CD4-positive, alpha-beta T cell treated with Interleukin-1 beta for 1 hour (primary cell): Measurements from ENCODE around the gene RRP9.
"Not testable (repeated sequence)": the region's sequence is repeated elsewhere in the genome, so short reads cannot be mapped to it uniquely, and the experiment has no call there.

Experiments used
- DNase-seq, 2 donors: peaks; one replicate each; pipeline ENCODE4 v3.0.0-alpha.2; 2020 to 2022

The RRP9 gene

GRCh38 chr3:51937014-51937413 is 4.7 kb downstream of the RRP9 start:
- DNase-seq = no peak

- DNase-seq = no peak
These were observed 5.6 kb downstream of the RRP9 start for GRCh38 chr3:51935886-51936755.

GRCh38 chr3:51934991-51935885 is 6.5 kb downstream of the RRP9 start:
- DNase-seq = no peak

- DNase-seq = no peak
These were observed 7.4 kb downstream of the RRP9 start for GRCh38 chr3:51934139-51934850.

GRCh38 chr3:51933471-51934138 is 8.1 kb downstream of the RRP9 start:
- no peak for DNase-seq

- no peak for DNase-seq
These were observed 9.0 kb downstream of the RRP9 start for GRCh38 chr3:51932471-51933370.

GRCh38 chr3:51931756-51932155 is 9.9 kb downstream of the RRP9 start:
- no peak for DNase-seq

GRCh38 chr3:51930439-51930838 is 11.3 kb downstream of the RRP9 start:
- no peak for DNase-seq

- DNase-seq = no peak
These were observed 12.2 kb downstream of the RRP9 start for GRCh38 chr3:51929420-51930003.

- DNase-seq = not testable (repeated sequence)
These were observed 12.7 kb downstream of the RRP9 start for GRCh38 chr3:51928981-51929380.

- DNase-seq = no peak
These were observed 13.3 kb downstream of the RRP9 start for GRCh38 chr3:51928438-51928837.

GRCh38 chr3:51927061-51927977 is 14.4 kb downstream of the RRP9 start:
- no peak for DNase-seq

GRCh38 chr3:51921081-51921578 is 20.6 kb downstream of the RRP9 start:
- DNase-seq = no peak

- DNase-seq = no peak
These were observed 25.3 kb downstream of the RRP9 start for GRCh38 chr3:51916418-51916817.

GRCh38 chr3:51908026-51908425 is 33.7 kb downstream of the RRP9 start:
- DNase-seq = no peak

GRCh38 chr3:51904034-51904823 is 37.5 kb downstream of the RRP9 start:
- DNase-seq = no peak

- DNase-seq = not testable (repeated sequence)
These were observed 39.3 kb downstream of the RRP9 start for GRCh38 chr3:51902361-51902760.

GRCh38 chr3:51900043-51900442 is 41.7 kb downstream of the RRP9 start:
- not testable (repeated sequence) for DNase-seq

GRCh38 chr3:51897391-51897790 is 44.3 kb downstream of the RRP9 start:
- DNase-seq = no peak
